Lung (tissue), 12 donors: ENCODE results near the gene EFS. TPM values are rescaled to one million over a fixed set of nuclear protein-coding genes. Genes with fewer than 3 reads are reported as not detected.

ENCODE experiments used
- ATAC-seq: fragments of 200-7000 bp; cut with Tn5 transposase; one replicate; pipeline ENCODE4 v1.9.1; 2020; ENCODE audit warnings: moderate number of reproducible peaks; ENCODE audit not compliant: insufficient read depth, low FRiP score
- DNase-seq, 3 donors: peaks; one replicate each; pipeline ENCODE4 v3.0.0-alpha.2; 2013 to 2017
- H3K27ac ChIP-seq, 2 donors: one replicate each; pipeline ENCODE4 v1.5.1; 2013; ENCODE audit warnings: mild to moderate bottlenecking in 2 of 2, moderate library complexity in 2 of 2, control low read depth in 1 of 2, inconsistent platforms in 1 of 2, low read depth in 1 of 2, low read length in 1 of 2
- H3K27me3 ChIP-seq, 3 donors: one replicate each; pipeline ENCODE4 v1.5.1; 2013; ENCODE audit warnings: low read length in 2 of 3; ENCODE audit not compliant: control insufficient read depth in 3 of 3, insufficient read depth in 3 of 3
- H3K36me3 ChIP-seq, 4 donors: one replicate each; pipeline ENCODE4 v1.5.1; 2013; ENCODE audit warnings: low read length in 4 of 4, mild to moderate bottlenecking in 1 of 4, moderate library complexity in 1 of 4; ENCODE audit not compliant: control insufficient read depth in 4 of 4, insufficient read depth in 4 of 4
- H3K4me1 ChIP-seq, 5 donors: one replicate each; pipeline ENCODE4 v1.5.1; 2013; ENCODE audit warnings: low read length in 5 of 5, mild to moderate bottlenecking in 2 of 5, moderate library complexity in 1 of 5; ENCODE audit not compliant: control insufficient read depth in 5 of 5, insufficient read depth in 5 of 5
- H3K4me3 ChIP-seq: one replicate; pipeline ENCODE4 v1.5.1; 2013; ENCODE audit warnings: mild to moderate bottlenecking, control low read depth, moderate library complexity
- H3K9ac ChIP-seq, 2 donors: one replicate each; pipeline ENCODE4 v1.5.1; 2013; ENCODE audit warnings: low read length in 2 of 2, control low read depth in 1 of 2; ENCODE audit not compliant: insufficient read depth in 1 of 2
- H3K9me3 ChIP-seq, 4 donors: one replicate each; pipeline ENCODE4 v1.5.1; 2013; ENCODE audit warnings: low read length in 3 of 4, mild to moderate bottlenecking in 1 of 4, moderate library complexity in 1 of 4; ENCODE audit not compliant: control insufficient read depth in 4 of 4, insufficient read depth in 3 of 4
- CTCF ChIP-seq: IDR thresholded peaks from 2 replicates; pipeline ENCODE4 v1.5.1; 2012; ENCODE audit warnings: mild to moderate bottlenecking; ENCODE audit errors: control extremely low read depth, extremely low read depth
- WGBS, 2 donors: extraction: QIAGEN DNeasy Blood & Tissue Kit; methylation state at CpG; one replicate each; pipeline ENCODE4 v1.1.7; 2013; 5-methylcytosine and 5-hydroxymethylcytosine counted together
- polyA plus RNA-seq, 2 donors: library from polyadenylated mRNA; stranded (reverse); fragments of 200-250 nt; gene quantifications; one replicate each; pipeline ENCODE4 v1.2.1, GENCODE V29; 2013
- total RNA-seq, 2 donors: library from RNA; depleted of rRNA in 1 of 2; stranded (reverse); fragments of >200 nt in 1 of 2; gene quantifications; one replicate each; pipeline ENCODE4 v1.2.1, GENCODE V29; 2014 to 2021
- donor health status: control.
- donor health status: control.
- donor health status: Bipolar disorder and iron deficiency.
- donor health status: healthy.
- donor health status: DM: yes; HTN: yes; CAD: no.

Gene EFS
- total and polyA plus RNA-seq, 4 donors: 6.5 to 19.9 (median 12.7) TPM

GRCh38 chr14:23373041-23373440 is 8.1 kb upstream of the EFS start:
- Histone ChIP-seq H3K9ac (no peak overlapping the region), H3K27ac (no peak overlapping the region), H3K4me1 (peaks cover 0 to 12% (median 0%) of the 10 kb centered on the region in 5 donors), H3K36me3 (no peaks in the 10 kb centered on the region), H3K9me3 (no peaks in the 10 kb centered on the region), H3K4me3 (no peak overlapping the region), H3K27me3 (no peaks in the 10 kb centered on the region)
- DNase-seq (no peak), ATAC-seq (no peak)
- 82 to 90% methylated on average over 3 of the region's 3 CpGs for WGBS, 2 donors
- TF ChIP-seq CTCF: no peak

- Histone ChIP-seq H3K27me3 (no peaks in the 10 kb centered on the region), H3K4me1 (peaks cover 0 to 13% (median 0%) of the 10 kb centered on the region in 5 donors), H3K4me3 (no peak within 1 kb of the TSS), H3K9me3 (no peaks in the 10 kb centered on the region), H3K9ac (no peak within 1 kb of the TSS), H3K27ac (no peak within 1 kb of the TSS), H3K36me3 (no peaks in the 10 kb centered on the region)
- TF ChIP-seq CTCF: no peak
- no peak for ATAC-seq
- WGBS, 2 donors: 79 to 83% methylated on average over 2 of the region's 2 CpGs
- no peak for DNase-seq
These were observed 7.5 kb upstream of the EFS start, which contains the start of gene IL25 for GRCh38 chr14:23372509-23372908. Gene IL25 (plus strand): TSS chr14:23372809.

GRCh38 chr14:23371865-23372264 is 6.9 kb upstream of the EFS start:
- DNase-seq: no peak
- H3K27ac ChIP-seq: no peak overlapping the region
- H3K9me3 ChIP-seq: no peaks in the 10 kb centered on the region
- H3K4me3 ChIP-seq: no peak overlapping the region
- no peak for ATAC-seq
- H3K27me3 ChIP-seq: no peaks in the 10 kb centered on the region
- TF ChIP-seq CTCF: no peak
- WGBS, 2 donors: 78 to 91% methylated on average over 1 of the region's 1 CpG
- H3K36me3 ChIP-seq: no peaks in the 10 kb centered on the region
- peaks cover 0 to 14% (median 4%) of the 10 kb centered on the region in 5 donors for H3K4me1 ChIP-seq
- no peak overlapping the region for H3K9ac ChIP-seq

GRCh38 chr14:23370221-23370620 is 5.2 kb upstream of the EFS start:
- Histone ChIP-seq H3K9ac (no peak overlapping the region), H3K27ac (no peak overlapping the region), H3K4me3 (no peak overlapping the region), H3K36me3 (no peaks in the 10 kb centered on the region), H3K27me3 (no peaks in the 10 kb centered on the region), H3K4me1 (peaks cover 0 to 11% (median 6%) of the 10 kb centered on the region in 5 donors), H3K9me3 (no peaks in the 10 kb centered on the region)
- DNase-seq (no peak), ATAC-seq (no peak)
- WGBS, 2 donors: 57 to 60% methylated on average over 1 of the region's 1 CpG
- TF ChIP-seq CTCF: no peak
